Measurements from ENCODE around the gene ART3.
"Not testable (repeated sequence)": the region's sequence is repeated elsewhere in the genome, so short reads cannot be mapped to it uniquely, and the experiment has no call there.

Gene ART3, protein sequence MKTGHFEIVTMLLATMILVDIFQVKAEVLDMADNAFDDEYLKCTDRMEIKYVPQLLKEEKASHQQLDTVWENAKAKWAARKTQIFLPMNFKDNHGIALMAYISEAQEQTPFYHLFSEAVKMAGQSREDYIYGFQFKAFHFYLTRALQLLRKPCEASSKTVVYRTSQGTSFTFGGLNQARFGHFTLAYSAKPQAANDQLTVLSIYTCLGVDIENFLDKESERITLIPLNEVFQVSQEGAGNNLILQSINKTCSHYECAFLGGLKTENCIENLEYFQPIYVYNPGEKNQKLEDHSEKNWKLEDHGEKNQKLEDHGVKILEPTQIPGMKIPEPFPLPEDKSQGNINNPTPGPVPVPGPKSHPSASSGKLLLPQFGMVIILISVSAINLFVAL

DNA sequence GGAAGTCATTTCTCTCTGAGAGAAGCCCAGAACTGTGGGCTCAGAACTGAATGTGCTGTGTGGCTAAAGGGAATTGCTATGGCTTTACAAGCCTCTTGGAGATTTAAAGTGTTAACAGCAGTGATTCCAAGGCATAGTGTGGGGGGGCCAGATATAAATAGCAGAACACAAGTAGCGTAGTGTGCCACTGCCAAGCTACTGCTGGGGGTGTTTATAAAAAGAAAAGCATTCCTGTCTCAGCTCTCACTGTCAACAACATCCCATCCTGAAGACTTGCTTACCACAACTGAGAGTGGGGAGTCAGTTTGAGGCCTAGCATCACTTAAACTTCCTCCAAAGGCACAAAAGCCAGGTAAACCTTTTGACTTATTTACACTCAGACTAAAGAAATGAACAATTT, at the start of gene ART3:
Gene ART3, plus strand, starts transcription at position 242 of the 400 bp plus-strand sequence. CDS start 1,181 bp downstream, outside the sequence.
- no peak for DNase-seq

DNA sequence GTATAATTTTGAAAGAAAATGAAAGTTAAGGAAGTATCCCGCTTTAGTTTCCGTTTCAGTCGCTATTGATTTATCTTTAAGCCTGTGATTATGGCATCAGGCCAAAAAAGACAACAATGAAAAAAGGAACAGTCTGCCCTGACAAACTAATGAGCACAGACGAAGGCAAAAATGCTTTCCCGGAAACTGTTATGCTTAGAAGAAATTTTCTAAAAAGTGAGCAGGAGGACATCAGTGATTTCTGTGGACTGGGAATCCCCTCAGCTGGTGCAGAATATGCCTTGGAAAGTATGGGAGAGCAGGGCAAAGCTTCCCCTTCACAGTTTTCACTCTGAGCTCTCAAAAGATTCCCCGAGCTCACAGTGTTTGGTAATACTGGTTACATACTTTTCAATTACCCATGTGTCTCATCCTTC, 46.2 kb upstream of the ART3 start:
- DNase-seq = no peak

GRCh38 chr4:76029300-76029699, 45.2 kb upstream of the ART3 start:
- DNase-seq = no peak

- DNase-seq = no peak
Measured at GRCh38 chr4:76035141-76035540, 39.4 kb upstream of the ART3 start.

DNA sequence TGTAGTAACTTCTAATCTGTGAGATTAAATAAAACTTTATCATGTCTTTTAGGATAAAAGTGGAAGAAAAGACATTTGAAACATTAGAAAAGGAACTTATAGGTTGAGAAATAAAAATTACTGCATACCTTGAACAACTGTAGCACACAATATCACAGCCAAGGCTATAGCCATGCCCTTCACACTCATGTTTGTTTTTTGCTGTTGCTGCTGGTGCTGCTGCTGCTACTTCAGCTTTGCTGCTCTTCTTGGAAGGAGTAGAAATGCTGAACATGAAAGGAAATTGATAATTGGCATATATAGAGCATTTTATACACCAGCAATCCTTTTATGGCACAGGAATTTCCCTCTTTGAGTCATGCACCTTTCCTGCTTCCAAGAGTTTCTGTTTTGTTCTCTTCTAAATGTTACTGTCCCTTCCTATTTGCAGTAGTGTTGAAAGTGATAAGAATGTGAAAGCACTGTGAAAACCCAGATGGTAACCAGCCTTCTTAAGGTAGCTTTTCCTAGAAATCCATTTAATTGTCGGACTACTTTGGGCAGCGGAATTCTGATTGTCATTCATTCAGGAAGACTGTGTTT, 38.6 kb upstream of the ART3 start, which contains the start of gene CXCL11:
Gene CXCL11, minus strand, starts transcription at position 272 of the 582 bp plus-strand sequence. Its CDS starts 83 bp downstream, at position 189.
- no peak for DNase-seq

- DNase-seq = no peak
Measured at GRCh38 chr4:76036855-76037254, 37.7 kb upstream of the ART3 start.

GRCh38 chr4:76042241-76042998, 32.1 kb upstream of the ART3 start:
- DNase-seq = not testable (repeated sequence)

DNA sequence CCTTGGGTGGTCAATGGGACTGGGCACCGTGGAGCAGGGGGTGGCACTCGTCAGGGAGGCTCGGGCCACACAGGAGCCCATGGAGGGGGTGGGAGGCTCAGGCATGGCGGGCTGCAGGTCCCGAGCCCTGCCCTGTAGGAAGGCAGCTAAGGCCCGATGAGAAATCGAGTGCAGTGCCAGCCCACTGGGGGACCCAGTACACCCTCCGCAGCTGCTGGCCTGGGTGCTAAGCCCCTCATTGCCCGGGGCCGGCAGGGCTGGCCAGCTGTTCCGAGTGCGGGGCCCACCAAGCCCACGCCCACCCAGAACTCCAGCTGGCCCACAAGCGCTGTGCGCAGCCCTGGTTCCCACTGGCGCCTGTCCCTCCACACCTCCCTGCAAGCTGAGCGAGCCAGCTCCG, 31.2 kb upstream of the ART3 start:
- not testable (repeated sequence) for DNase-seq

DNA sequence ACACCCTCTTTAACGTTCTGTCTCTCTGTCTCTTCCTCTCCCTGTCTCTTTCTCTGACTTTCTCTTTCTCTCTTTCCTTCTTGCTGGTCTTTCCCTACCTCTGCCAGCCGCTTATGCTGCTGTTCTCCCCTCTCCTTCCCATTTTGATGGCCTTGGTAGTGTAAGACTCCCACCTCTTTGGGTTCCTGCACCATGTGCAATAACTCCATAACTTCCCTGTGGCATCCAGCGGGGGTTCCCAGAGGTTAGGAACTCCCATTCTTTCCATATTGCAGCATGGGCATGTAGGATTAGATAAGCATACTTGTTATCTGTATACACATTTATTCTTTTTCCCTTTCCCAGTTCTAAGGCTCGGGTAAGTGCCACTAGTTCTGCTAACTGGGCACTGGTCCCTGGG, 29.8 kb upstream of the ART3 start:
- not testable (repeated sequence) for DNase-seq

DNA sequence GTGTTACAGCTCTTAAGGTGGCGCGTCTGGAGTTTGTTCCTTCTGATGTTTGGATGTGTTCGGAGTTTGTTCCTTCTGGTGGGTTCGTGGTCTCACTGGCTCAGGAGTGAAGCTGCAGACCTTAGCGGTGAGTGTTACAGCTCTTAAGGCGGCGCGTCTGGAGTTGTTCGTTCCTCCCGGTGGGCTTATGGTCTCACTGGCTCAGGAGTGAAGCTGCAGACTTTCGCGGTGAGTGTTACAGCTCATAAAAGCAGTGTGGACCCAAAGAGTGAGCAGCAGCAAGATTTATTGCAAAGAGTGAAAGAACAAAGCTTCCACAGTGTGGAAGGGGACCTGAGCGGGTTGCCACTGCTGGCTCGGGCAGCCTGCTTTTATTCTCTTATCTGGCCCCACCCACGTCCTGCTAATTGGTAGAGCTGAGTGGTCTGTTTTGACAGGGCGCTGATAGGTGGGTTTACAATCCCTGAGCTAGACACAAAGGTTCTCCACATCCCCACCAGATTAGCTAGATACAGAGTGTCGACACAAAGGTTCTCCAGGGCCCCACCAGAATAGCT, 24.6 kb upstream of the ART3 start:
- DNase-seq = not testable (repeated sequence)

GRCh38 chr4:76050560-76051050, 23.9 kb upstream of the ART3 start:
- not testable (repeated sequence) for DNase-seq

DNA sequence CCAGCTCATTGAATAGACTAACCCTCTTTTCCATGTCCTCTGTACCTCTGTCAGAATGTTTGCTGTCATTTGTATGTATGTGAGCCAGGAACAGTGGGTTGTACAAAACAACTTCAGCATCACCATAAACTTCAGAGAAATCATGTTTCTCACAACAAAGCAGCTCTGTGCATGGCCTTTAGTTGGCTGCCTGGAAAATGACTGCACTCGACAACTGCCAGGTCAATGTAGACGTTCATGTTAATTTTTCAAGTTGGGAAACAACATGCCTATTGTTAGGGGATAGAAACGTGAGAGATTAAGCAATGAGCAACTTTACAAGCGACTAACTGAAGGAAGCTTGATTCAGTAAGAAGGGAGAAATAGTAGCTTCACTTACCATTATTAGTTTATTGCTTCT, 20.8 kb upstream of the ART3 start:
- no peak for DNase-seq

GRCh38 chr4:76055016-76055415, 19.5 kb upstream of the ART3 start:
- no peak for DNase-seq

- no peak for DNase-seq
Measured at GRCh38 chr4:76055421-76055820, 19.1 kb upstream of the ART3 start.

- no peak for DNase-seq
Measured at GRCh38 chr4:76058302-76058701, 16.2 kb upstream of the ART3 start.

- DNase-seq = no peak
Measured at GRCh38 chr4:76058888-76059426, 15.6 kb upstream of the ART3 start.

DNA sequence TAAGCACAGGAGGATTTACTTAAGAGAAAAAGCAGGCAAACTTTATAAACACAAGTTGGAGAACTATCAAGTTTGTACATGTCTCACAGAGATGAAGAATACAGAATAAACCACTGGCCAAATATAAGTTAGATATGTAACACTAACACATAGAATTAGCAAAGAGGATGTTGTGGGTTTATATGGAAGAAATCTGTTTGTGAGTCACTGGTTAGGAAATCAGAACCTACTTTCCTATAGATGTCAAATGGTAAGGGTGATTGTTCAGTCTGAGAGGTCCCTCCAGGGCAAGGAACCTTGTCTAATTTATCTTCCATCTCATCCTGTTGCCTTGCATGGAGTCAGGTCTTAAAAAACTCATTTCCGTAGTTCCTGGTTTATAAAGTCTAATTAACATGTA, 14.8 kb upstream of the ART3 start:
- no peak for DNase-seq

GRCh38 chr4:76060506-76060905, 14.0 kb upstream of the ART3 start:
- no peak for DNase-seq

DNA sequence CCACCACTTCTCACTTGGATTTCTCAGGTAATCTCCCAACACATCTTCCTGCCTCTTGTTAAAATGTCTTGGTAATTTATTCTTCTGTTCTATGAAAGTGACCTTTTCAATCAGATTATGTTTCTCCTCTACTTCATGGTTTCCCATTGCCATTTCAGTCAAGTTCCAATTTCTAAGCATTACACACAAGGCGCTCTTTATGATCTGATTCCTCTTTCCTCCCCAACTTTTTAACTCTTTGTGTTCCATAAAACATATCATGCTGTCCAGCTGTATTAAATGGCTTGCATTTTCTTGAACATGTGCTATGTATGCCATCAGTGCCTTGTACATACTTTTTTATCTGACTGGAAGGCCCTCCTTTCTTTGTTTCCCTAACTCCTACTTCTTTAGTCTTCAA, 13.1 kb upstream of the ART3 start:
- no peak for DNase-seq

- DNase-seq = no peak
Measured at GRCh38 chr4:76061982-76062381, 12.5 kb upstream of the ART3 start.

- no peak for DNase-seq
Measured at GRCh38 chr4:76066546-76066945, 8.0 kb upstream of the ART3 start.

DNA sequence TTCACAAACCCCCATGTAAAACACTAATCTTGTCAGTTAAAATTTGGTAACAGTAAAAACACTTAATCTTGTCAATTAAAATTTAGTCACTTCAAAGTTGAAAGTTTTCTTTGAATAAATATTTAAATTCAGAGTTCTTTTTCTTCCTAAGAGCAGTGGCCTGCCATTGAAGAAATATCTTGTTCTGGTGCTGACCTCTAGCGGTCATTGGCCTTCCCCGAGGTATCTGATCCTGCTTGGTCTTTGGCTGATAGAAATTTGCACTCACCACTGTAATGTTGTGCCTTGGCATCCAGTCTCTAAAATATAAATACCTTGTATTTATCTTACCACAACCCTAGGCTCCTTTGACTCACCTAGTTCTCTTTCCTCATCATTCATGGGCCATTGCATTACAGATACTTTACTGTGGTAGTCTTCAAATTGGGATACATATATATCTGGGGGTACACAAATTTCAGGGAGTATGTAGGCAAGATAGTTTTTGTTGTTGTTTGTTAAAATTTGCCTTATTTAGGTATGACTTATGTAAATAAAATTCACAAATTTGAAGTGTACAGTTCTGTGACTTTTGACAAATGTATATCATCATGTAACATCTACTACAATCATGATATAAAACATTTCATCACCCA, 6.7 kb upstream of the ART3 start:
- DNase-seq = peak; percentile 34

All from NCI-H226 (cell line).